Muscle of leg (tissue), 11 donors: ENCODE results near the gene TTN. TPM values are rescaled to one million over a fixed set of nuclear protein-coding genes. Genes with fewer than 3 reads are reported as not detected.
"Not testable (repeated sequence)": the region's sequence is repeated elsewhere in the genome, so short reads cannot be mapped to it uniquely, and the experiment has no call there.

ENCODE experiments used
- DNase-seq: peaks from one replicate; pipeline ENCODE4 v3.0.0; 2013
- H3K27ac ChIP-seq: one replicate; pipeline ENCODE4 v1.5.1; 2013; ENCODE audit warnings: mild to moderate bottlenecking, low read length, control low read depth
- H3K27me3 ChIP-seq: one replicate; pipeline ENCODE4 v1.6.1; 2013; ENCODE audit warnings: low read length; ENCODE audit not compliant: control insufficient read depth, insufficient read depth
- H3K36me3 ChIP-seq: one replicate; pipeline ENCODE4 v1.6.1; 2013; ENCODE audit warnings: low read length; ENCODE audit not compliant: control insufficient read depth, insufficient read depth
- H3K4me1 ChIP-seq: one replicate; pipeline ENCODE4 v1.6.1; 2013; ENCODE audit warnings: low read length; ENCODE audit not compliant: control insufficient read depth, insufficient read depth
- H3K4me3 ChIP-seq: one replicate; pipeline ENCODE4 v1.5.1; 2013; ENCODE audit warnings: low read length, control low read depth
- H3K9me3 ChIP-seq: replicated peaks from 2 replicates; pipeline ENCODE4 v1.6.1; 2013; ENCODE audit warnings: low read depth, low read length; ENCODE audit not compliant: control insufficient read depth
- WGBS: methylation state at CpG from one replicate; pipeline ENCODE4 v1.1.5; 2013; ENCODE audit warnings: missing lambda C conversion rate; ENCODE audit not compliant: insufficient coverage; 5-methylcytosine and 5-hydroxymethylcytosine counted together
- polyA plus RNA-seq, 8 donors: library from polyadenylated mRNA; unstranded; fragments of 120-200 nt; gene quantifications; one replicate each; pipeline versions ENCODE4 v1.2.1 to v1.2.3, GENCODE V29; 2013; ENCODE audit warnings: inconsistent platforms in 1 of 8, low replicate concordance in 1 of 8; ENCODE audit not compliant: insufficient read length in 8 of 8, insufficient read depth in 1 of 8
- total RNA-seq: library from RNA; stranded (reverse); fragments of 120-200 nt; gene quantifications from one replicate; pipeline ENCODE4 v1.2.4, GENCODE V29; 2013

The TTN gene
- total and polyA plus RNA-seq, 9 donors, result 105 to 1,236 (median 194) TPM

DNA sequence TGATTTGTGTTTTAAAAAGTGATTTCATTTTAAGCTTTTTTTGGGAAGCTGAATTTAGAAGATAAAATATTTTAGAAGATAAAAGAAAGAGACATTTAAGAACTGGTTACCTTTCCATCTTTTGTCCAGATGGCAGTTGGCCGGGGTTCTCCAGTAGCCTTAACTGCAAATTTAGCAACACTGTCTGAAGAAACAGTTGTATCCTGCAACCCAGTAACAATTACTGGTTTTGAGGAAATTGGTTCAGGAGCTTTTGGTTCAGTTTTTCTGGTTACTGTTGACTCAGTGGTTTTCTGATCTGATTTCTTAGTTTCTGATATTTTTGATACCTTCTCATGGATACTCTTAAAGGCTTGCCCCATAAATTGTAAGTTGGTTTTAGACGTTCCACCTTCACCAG is 277.1 kb downstream of the TTN start:
- Histone ChIP-seq H3K27me3 (no peaks in the 10 kb centered on the region), H3K9me3 (no peaks in the 10 kb centered on the region), H3K36me3 (peaks cover 69% of the 10 kb centered on the region), H3K4me3 (no peak overlapping the region), H3K27ac (no peak overlapping the region), H3K4me1 (no peaks in the 10 kb centered on the region)
- WGBS, result no CpG with 5 or more reads among the region's 2 CpGs
- DNase-seq, result no peak

- no peak for DNase-seq
- Histone ChIP-seq H3K27me3 (no peaks in the 10 kb centered on the region), H3K4me1 (no peaks in the 10 kb centered on the region), H3K4me3 (no peak overlapping the region), H3K36me3 (peaks cover 62% of the 10 kb centered on the region), H3K27ac (no peak overlapping the region), H3K9me3 (no peaks in the 10 kb centered on the region)
- no CpG with 5 or more reads among the region's 2 CpGs for WGBS
Observed at GRCh38 chr2:178529194-178529593, 278.0 kb downstream of the TTN start.

DNA sequence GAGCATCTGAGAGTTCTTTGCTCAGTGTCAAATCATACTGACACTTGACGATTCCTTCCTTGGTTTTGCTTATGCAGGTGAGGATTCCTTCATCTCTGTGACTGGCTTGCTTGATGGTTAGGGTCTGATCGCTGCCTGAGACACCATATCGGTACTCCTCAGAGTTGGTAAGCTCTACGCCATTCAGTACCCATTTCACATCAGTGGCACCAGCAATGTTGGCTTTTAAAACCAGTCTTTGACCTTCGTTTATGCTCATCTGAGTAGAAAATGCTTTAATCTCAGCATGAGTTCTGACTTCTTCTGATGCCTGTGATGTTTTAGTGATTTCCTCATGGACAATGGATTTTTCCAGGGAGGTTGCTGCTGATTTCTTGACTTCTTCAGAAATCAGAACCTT is 278.6 kb downstream of the TTN start:
- Histone ChIP-seq H3K4me1 (peaks cover 3% of the 10 kb centered on the region), H3K4me3 (no peak overlapping the region), H3K9me3 (no peaks in the 10 kb centered on the region), H3K27ac (no peak overlapping the region), H3K36me3 (peaks cover 56% of the 10 kb centered on the region), H3K27me3 (no peaks in the 10 kb centered on the region)
- no CpG with 5 or more reads among the region's 5 CpGs for whole genome bisulfite sequencing
- no peak for DNase-seq

- H3K9me3 ChIP-seq, result no peaks in the 10 kb centered on the region
- H3K27ac ChIP-seq, result no peak overlapping the region
- 83% methylated on average over 1 of the region's 2 CpGs for WGBS
- H3K4me1 ChIP-seq, result peaks cover 4% of the 10 kb centered on the region
- no peak for DNase-seq
- H3K4me3 ChIP-seq, result no peak overlapping the region
- peaks cover 46% of the 10 kb centered on the region for H3K36me3 ChIP-seq
- H3K27me3 ChIP-seq, result no peaks in the 10 kb centered on the region
Observed at GRCh38 chr2:178527592-178527991, 279.6 kb downstream of the TTN start.

- Histone ChIP-seq H3K36me3 (peaks cover 33% of the 10 kb centered on the region), H3K4me1 (peaks cover 4% of the 10 kb centered on the region), H3K27ac (no peak overlapping the region), H3K27me3 (no peaks in the 10 kb centered on the region), H3K4me3 (no peak overlapping the region), H3K9me3 (no peaks in the 10 kb centered on the region)
- DNase-seq, result no peak
- WGBS, result no CpG with 5 or more reads among the region's 4 CpGs
Observed at GRCh38 chr2:178526256-178526655, 281.0 kb downstream of the TTN start.

DNA sequence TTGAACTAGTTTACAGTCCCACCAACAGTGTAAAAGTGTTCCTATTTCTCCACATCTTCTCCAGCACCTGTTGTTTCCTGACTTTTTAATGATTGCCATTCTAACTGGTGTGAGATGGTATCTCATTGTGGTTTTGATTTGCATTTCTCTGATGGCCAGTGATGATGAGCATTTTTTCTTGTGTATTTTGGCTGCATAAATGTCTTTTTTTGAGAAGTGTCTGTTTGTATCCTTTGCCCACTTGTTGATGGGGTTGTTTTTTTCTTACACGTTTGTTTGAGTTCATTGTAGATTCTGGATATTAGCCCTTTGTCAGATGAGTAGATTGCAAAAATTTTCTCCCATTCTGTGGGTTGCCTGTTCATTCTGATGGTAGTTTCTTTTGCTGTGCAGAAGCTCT is 281.8 kb downstream of the TTN start:
- H3K4me1 ChIP-seq, H3K27ac ChIP-seq, DNase-seq, H3K9me3 ChIP-seq, H3K27me3 ChIP-seq, H3K4me3 ChIP-seq: not testable (repeated sequence)
- WGBS, result no CpG with 5 or more reads among the region's 1 CpG
- peaks cover 25% of the 10 kb centered on the region for H3K36me3 ChIP-seq

DNA sequence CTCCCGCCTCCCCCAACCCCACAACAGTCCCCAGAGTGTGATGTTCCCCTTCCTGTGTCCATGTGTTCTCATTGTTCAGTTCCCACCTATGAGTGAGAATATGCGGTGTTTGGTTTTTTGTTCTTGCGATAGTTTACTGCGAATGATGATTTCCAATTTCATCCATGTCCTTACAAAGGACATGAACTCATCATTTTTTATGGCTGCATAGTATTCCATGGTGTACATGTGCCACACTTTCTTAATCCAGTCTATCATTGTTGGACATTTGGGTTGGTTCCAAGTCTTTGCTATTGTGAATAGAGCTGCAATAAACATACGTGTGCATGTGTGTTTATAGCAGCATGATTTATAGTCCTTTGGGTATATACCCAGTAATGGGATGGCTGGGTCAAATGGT is 282.2 kb downstream of the TTN start:
- WGBS, result no CpG with 5 or more reads among the region's 5 CpGs
- not testable (repeated sequence) for H3K27me3 ChIP-seq

DNA sequence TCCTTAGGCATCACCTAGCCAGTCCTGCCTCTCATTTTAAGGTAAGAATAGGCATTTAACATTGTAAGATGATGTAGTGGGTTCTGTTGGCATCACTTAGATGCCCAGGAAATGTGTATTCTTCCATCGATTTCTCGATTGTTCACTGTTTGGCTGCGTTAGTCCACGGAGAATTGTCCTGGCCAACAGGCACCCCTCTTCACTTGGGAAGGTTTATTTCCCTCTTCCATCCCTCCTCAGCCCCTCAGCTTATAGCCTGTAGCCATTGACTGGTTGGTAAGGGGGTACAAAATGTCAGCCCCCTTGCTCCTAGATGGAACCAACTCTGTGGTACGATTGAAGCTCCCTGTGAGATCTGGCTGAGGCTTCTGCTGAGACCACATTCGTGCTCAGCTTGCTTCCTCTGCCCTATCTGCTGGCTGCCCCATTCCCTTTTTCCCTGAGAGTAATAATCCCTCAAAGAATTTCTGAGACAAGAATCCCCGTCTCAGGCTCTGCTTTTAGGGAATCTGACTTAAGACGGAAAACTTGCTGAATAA is 283.6 kb downstream of the TTN start:
- H3K4me3 ChIP-seq, result peak overlapping the region; percentile 57
- peak overlapping the region; percentile 80 for H3K27ac ChIP-seq
- WGBS, result 20% methylated on average over 1 of the region's 8 CpGs
- H3K4me1 ChIP-seq, result peaks cover 4% of the 10 kb centered on the region
- DNase-seq, result peak; percentile 13
- no peaks in the 10 kb centered on the region for H3K27me3 ChIP-seq
- H3K36me3 ChIP-seq, result peaks cover 20% of the 10 kb centered on the region
- H3K9me3 ChIP-seq, result no peaks in the 10 kb centered on the region

More for the DNA sequence above, 282.2 kb downstream of the TTN start:
- H3K4me3 ChIP-seq, H3K9me3 ChIP-seq, H3K27ac ChIP-seq, H3K4me1 ChIP-seq, DNase-seq: not testable (repeated sequence)
- H3K36me3 ChIP-seq, result peaks cover 23% of the 10 kb centered on the region

GRCh38 chr2:178522950-178523595 is 284.1 kb downstream of the TTN start:
- Histone ChIP-seq H3K9me3 (no peaks in the 10 kb centered on the region), H3K27me3 (no peaks in the 10 kb centered on the region), H3K4me3 (peak overlapping the region; percentile 57), H3K27ac (peak overlapping the region; percentile 80), H3K4me1 (peaks cover 4% of the 10 kb centered on the region), H3K36me3 (peaks cover 16% of the 10 kb centered on the region)
- WGBS, result 40% methylated on average over 16 of the region's 25 CpGs
- DNase-seq, result peak; percentile 94

- no peak for DNase-seq
- Histone ChIP-seq H3K27me3 (no peaks in the 10 kb centered on the region), H3K4me3 (no peak overlapping the region), H3K27ac (no peak overlapping the region), H3K4me1 (peaks cover 4% of the 10 kb centered on the region), H3K9me3 (no peaks in the 10 kb centered on the region), H3K36me3 (peaks cover 5% of the 10 kb centered on the region)
- WGBS, result 100% methylated on average over 4 of the region's 11 CpGs
Observed at GRCh38 chr2:178521304-178522150, 285.7 kb downstream of the TTN start.
